ENCODE measurements around the gene RPLP2.
A peak's percentile ranks its signal among the peaks of the same experiment; 100 is the strongest.

Gene RPLP2

DNA sequence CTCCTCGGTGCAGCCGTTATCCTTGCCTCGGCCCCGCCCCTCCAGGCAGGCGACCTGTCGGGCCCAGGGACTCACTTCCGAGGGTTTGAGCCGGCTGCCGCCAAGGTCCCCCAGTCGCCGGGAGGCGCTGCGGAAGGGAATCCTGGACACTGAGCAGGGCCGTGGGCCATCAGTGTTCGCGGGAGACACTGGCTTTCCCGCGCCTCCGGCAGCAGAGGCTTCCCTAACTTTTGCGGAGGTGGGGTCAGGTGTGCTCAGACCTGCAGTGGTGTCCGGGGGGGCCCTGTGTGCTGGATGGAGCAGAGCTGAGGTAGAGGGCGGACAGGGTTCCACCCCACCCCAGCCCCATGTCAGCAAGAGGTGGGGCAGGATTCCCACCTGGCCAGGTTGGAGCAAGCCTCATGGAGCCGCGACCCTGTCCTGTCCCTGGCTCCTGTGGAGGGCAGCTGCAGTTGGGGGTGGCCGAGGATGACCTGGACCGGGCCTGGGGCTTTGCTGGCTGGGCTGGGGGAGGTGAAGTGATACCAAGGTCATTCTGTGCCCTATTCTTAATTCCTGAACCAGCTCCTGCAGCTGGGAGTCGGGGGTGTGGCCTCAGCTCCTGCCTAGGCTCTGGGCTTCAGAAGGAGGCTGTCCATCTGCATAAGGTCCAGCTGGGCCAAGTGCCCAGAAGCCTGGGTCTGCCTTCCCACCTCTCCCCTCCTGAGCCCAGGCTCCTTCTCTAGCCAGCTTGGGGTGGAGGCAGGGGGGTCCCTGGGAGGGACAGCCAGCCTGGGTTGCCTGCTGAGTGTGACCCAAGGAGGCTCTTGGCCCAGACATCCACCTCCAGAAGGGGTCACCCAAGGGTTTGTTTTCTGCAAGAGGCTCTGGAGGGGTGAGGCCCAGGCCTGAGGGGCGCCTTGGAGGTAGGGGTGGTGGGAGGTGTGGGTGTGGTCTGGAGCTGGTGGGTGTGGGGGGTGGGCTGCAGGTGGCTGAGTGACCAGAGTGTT, 41.3 kb downstream of the RPLP2 start:
- Histone ChIP-seq H3K4me3 (ENCODE audit: low read length) (no peak overlapping the region), H3K79me2 (ENCODE audit: control insufficient read depth, low read length) (no peaks in the 10 kb centered on the region), H3K36me3 (ENCODE audit: control insufficient read depth, low read length) (no peaks in the 10 kb centered on the region), H3K4me1 (ENCODE audit: control insufficient read depth, low read length) (peaks cover 15% of the 10 kb centered on the region), H3F3A (ENCODE audit: control insufficient read depth, insufficient read depth) (no peaks in the 10 kb centered on the region), H3K27ac (ENCODE audit: low read depth, low read length) (no peak overlapping the region), H3K9me3 (ENCODE audit: control insufficient read depth, insufficient read depth, low read length) (no peaks in the 10 kb centered on the region), H3K27me3 (ENCODE audit: control insufficient read depth, low read length) (peaks cover 19% of the 10 kb centered on the region), H3K9me2 (replicated peaks; ENCODE audit: control insufficient read depth, low read length) (no peaks in the 10 kb centered on the region), H4K20me1 (ENCODE audit: control insufficient read depth, insufficient read depth, low read depth, low read length) (peaks cover 4% of the 10 kb centered on the region; the same call in 1 of the 2 replicates), H3K4me2 (ENCODE audit: low read length) (no peak overlapping the region)
- TF ChIP-seq, protein P1, sequence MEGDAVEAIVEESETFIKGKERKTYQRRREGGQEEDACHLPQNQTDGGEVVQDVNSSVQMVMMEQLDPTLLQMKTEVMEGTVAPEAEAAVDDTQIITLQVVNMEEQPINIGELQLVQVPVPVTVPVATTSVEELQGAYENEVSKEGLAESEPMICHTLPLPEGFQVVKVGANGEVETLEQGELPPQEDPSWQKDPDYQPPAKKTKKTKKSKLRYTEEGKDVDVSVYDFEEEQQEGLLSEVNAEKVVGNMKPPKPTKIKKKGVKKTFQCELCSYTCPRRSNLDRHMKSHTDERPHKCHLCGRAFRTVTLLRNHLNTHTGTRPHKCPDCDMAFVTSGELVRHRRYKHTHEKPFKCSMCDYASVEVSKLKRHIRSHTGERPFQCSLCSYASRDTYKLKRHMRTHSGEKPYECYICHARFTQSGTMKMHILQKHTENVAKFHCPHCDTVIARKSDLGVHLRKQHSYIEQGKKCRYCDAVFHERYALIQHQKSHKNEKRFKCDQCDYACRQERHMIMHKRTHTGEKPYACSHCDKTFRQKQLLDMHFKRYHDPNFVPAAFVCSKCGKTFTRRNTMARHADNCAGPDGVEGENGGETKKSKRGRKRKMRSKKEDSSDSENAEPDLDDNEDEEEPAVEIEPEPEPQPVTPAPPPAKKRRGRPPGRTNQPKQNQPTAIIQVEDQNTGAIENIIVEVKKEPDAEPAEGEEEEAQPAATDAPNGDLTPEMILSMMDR (IDR thresholded peaks at IDR 0.05; ENCODE audit: low read depth, low read length, poor library complexity, severe bottlenecking), result peak; percentile 53
- TF ChIP-seq EZH2phosphoT487 (IDR thresholded peaks at IDR 0.05; ENCODE audit: borderline replicate concordance, low read length), result no peak

DNA sequence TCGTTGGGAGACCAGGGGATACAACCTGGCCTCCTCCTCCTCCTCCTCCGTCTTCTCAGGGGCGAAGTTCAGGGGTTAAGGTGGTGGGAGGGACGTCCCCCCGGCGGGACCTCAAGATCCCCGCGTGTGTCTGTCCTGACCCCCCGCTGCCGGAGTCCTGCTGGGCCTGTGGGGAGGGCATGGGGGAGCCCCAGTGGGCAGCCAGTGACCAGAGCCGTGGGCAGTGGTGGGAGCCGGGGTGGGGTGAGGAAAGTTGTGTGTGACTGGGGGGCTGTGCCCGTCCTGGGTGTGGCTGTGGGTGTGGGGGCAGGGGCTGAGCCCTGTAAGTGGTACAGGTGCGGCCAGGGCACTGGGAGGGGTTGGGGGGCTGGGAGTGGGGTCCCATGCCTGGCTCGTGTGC, 43.0 kb downstream of the RPLP2 start:
- H3K4me2 ChIP-seq (ENCODE audit: low read length), result no peak overlapping the region
- no peaks in the 10 kb centered on the region for H3F3A ChIP-seq (ENCODE audit: control insufficient read depth, insufficient read depth)
- peaks cover 4% of the 10 kb centered on the region; the same call in 1 of the 2 replicates for H4K20me1 ChIP-seq (ENCODE audit: control insufficient read depth, insufficient read depth, low read depth, low read length)
- H3K4me3 ChIP-seq (ENCODE audit: low read length), result no peak overlapping the region
- H3K36me3 ChIP-seq (ENCODE audit: control insufficient read depth, low read length), result no peaks in the 10 kb centered on the region
- no peaks in the 10 kb centered on the region for H3K9me3 ChIP-seq (ENCODE audit: control insufficient read depth, insufficient read depth, low read length)
- peaks cover 14% of the 10 kb centered on the region for H3K27me3 ChIP-seq (ENCODE audit: control insufficient read depth, low read length)
- H3K9me2 ChIP-seq (replicated peaks; ENCODE audit: control insufficient read depth, low read length), result no peaks in the 10 kb centered on the region
- TF ChIP-seq, protein P1 (IDR thresholded peaks at IDR 0.05; ENCODE audit: low read depth, low read length, poor library complexity, severe bottlenecking), result no peak
- no peak for TF ChIP-seq EZH2phosphoT487 (IDR thresholded peaks at IDR 0.05; ENCODE audit: borderline replicate concordance, low read length)
- no peak overlapping the region for H3K27ac ChIP-seq (ENCODE audit: low read depth, low read length)
- no peaks in the 10 kb centered on the region for H3K79me2 ChIP-seq (ENCODE audit: control insufficient read depth, low read length)
- H3K4me1 ChIP-seq (ENCODE audit: control insufficient read depth, low read length), result peaks cover 15% of the 10 kb centered on the region

DNA sequence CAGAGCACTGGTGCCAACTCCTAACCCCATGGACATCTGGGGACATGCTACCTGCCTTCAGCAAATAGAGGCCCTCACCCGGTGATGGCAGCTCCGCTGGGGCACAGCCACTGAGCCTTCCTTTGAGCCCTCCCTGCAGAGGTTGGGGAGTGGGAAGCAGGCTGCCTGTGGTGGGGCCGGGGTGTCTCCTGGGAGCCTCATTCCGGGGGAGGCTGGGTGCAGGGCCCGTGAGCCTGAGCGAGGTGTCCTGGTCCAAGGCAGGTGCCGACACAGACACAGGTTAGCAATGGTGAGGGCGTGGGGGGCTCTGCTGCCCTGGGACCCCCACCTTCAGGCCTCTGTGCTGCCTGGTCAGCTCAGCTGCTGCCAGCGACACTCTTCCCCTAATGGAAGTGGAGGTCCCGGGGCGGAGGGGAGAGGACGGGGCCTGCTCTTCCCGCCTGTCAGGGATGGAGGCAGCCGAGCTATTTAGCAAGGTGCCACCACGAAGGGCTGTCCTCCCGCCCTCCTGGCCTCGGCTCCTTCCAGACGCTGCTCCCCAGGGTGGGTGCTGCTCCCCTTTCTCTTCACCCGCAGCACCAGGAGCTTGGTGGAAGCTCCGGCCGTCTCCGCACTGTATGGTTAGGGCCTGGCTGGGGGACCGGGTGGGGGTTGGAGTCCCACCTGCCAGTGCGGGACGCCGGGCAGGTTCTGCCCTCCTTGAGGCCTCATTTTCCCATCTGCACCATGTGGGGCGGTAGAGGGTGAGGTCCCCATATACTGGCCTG, 44.1 kb downstream of the RPLP2 start:
- TF ChIP-seq EZH2phosphoT487 (IDR thresholded peaks at IDR 0.05; ENCODE audit: borderline replicate concordance, low read length), result no peak
- TF ChIP-seq, protein P1 (IDR thresholded peaks at IDR 0.05; ENCODE audit: low read depth, low read length, poor library complexity, severe bottlenecking), result no peak
- no peak overlapping the region for H3K4me2 ChIP-seq (ENCODE audit: low read length)
- H3K4me1 ChIP-seq (ENCODE audit: control insufficient read depth, low read length), result peaks cover 6% of the 10 kb centered on the region
- no peaks in the 10 kb centered on the region for H3F3A ChIP-seq (ENCODE audit: control insufficient read depth, insufficient read depth)
- no peak overlapping the region for H3K4me3 ChIP-seq (ENCODE audit: low read length)
- no peak overlapping the region for H3K27ac ChIP-seq (ENCODE audit: low read depth, low read length)
- H4K20me1 ChIP-seq (ENCODE audit: control insufficient read depth, insufficient read depth, low read depth, low read length), result peaks cover 4% of the 10 kb centered on the region; the same call in 1 of the 2 replicates
- peaks cover 9% of the 10 kb centered on the region for H3K27me3 ChIP-seq (ENCODE audit: control insufficient read depth, low read length)
- no peaks in the 10 kb centered on the region for H3K36me3 ChIP-seq (ENCODE audit: control insufficient read depth, low read length)
- no peaks in the 10 kb centered on the region for H3K9me3 ChIP-seq (ENCODE audit: control insufficient read depth, insufficient read depth, low read length)
- no peaks in the 10 kb centered on the region for H3K79me2 ChIP-seq (ENCODE audit: control insufficient read depth, low read length)
- H3K9me2 ChIP-seq (replicated peaks; ENCODE audit: control insufficient read depth, low read length), result no peaks in the 10 kb centered on the region

All from DOHH2 (cell line).